Endothelial cell of umbilical vein (primary cell): Measurements from ENCODE around the gene SYNE1.

Experiments
- EZH2 ChIP-seq: IDR thresholded peaks from 2 replicates; pipeline ENCODE4 v1.6.1; 2012; ENCODE audit warnings: borderline replicate concordance, low read depth, mild to moderate bottlenecking, moderate library complexity, low read length, inconsistent platforms; ENCODE audit not compliant: severe bottlenecking
- MYC ChIP-seq: IDR thresholded peaks from one replicate; pipeline ENCODE4 v1.6.1; 2011; ENCODE audit warnings: mild to moderate bottlenecking, low read depth, low read length
- POLR2AphosphoS5 ChIP-seq: IDR thresholded peaks from 2 replicates; pipeline ENCODE4 v1.6.1; 2012; ENCODE audit warnings: low read depth, mild to moderate bottlenecking, control low read depth, low read length, moderate library complexity; ENCODE audit not compliant: insufficient read depth
- TF ChIP-seq, protein P1 (sequence below), 2 donors: IDR thresholded peaks; 1 replicate in 1 of 2; 2 replicates in 1 of 2; pipeline ENCODE4 v1.5.1; 2011; ENCODE audit warnings: low read length in 2 of 2, mild to moderate bottlenecking in 2 of 2, moderate library complexity in 2 of 2, control low read depth in 1 of 2, inconsistent platforms in 1 of 2, low read depth in 1 of 2; ENCODE audit not compliant: insufficient read depth in 1 of 2; ENCODE audit errors: extremely low read depth in 1 of 2

DNA sequence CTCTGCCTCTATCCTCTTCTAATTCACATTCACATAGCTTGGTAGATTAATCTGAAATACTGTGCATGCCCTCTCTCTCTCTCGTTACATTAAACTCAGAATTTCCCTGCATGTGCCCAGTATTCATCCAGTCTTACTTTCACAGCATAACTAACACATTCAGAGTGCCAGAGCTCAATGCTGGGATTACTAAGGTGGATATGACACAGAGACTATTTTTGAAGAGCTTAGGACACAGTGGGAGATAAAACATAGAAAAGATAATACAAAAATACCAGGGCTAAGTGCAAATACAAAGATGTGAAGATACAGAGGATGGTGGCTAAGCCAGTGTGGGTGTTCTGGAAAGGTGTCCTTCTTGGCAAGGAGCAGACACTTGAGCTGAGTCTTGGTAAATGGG, 6.3 kb downstream of the SYNE1 start:
- TF ChIP-seq, protein P1, sequence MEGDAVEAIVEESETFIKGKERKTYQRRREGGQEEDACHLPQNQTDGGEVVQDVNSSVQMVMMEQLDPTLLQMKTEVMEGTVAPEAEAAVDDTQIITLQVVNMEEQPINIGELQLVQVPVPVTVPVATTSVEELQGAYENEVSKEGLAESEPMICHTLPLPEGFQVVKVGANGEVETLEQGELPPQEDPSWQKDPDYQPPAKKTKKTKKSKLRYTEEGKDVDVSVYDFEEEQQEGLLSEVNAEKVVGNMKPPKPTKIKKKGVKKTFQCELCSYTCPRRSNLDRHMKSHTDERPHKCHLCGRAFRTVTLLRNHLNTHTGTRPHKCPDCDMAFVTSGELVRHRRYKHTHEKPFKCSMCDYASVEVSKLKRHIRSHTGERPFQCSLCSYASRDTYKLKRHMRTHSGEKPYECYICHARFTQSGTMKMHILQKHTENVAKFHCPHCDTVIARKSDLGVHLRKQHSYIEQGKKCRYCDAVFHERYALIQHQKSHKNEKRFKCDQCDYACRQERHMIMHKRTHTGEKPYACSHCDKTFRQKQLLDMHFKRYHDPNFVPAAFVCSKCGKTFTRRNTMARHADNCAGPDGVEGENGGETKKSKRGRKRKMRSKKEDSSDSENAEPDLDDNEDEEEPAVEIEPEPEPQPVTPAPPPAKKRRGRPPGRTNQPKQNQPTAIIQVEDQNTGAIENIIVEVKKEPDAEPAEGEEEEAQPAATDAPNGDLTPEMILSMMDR (IDR thresholded peaks at IDR 0.05; ENCODE audit: extremely low read depth in 1 of 2, insufficient read depth in 1 of 2, low read depth in 1 of 2, low read length in 2 of 2), result no peak
- TF ChIP-seq EZH2, result no peak
- no peak for TF ChIP-seq POLR2AphosphoS5
- TF ChIP-seq MYC, result no peak
